GM21717 (cell line): ENCODE measurements around the gene PTPRD.

ENCODE experiments used
- ATAC-seq: cut with Tn5 transposase; IDR thresholded peaks from one replicate; pipeline ENCODE4 v1.9.1; 2021; ENCODE audit warnings: mild to moderate bottlenecking, moderate library complexity; ENCODE audit not compliant: unreplicated experiment

The PTPRD gene

GRCh38 chr9:9246726-9247125 is 1366.1 kb downstream of the PTPRD start:
- no peak for ATAC-seq

- ATAC-seq: no peak
Observed at GRCh38 chr9:9231946-9232345, 1380.9 kb downstream of the PTPRD start.

- no peak for ATAC-seq
Observed at GRCh38 chr9:9229269-9229668, 1383.5 kb downstream of the PTPRD start.

GRCh38 chr9:9223175-9223574 is 1389.6 kb downstream of the PTPRD start:
- ATAC-seq: no peak

GRCh38 chr9:9222730-9223129 is 1390.1 kb downstream of the PTPRD start:
- ATAC-seq: no peak

- ATAC-seq: no peak
Observed at GRCh38 chr9:9216934-9217333, 1395.9 kb downstream of the PTPRD start.

GRCh38 chr9:9215050-9215449 is 1397.8 kb downstream of the PTPRD start:
- no peak for ATAC-seq

- no peak for ATAC-seq
Observed at GRCh38 chr9:9214066-9214465, 1398.7 kb downstream of the PTPRD start.

- ATAC-seq: no peak
Observed at GRCh38 chr9:9212963-9213362, 1399.8 kb downstream of the PTPRD start.

GRCh38 chr9:9202276-9202675 is 1410.5 kb downstream of the PTPRD start:
- no peak for ATAC-seq

GRCh38 chr9:9186086-9186485 is 1426.7 kb downstream of the PTPRD start:
- ATAC-seq: no peak

GRCh38 chr9:9182431-9182830 is 1430.4 kb downstream of the PTPRD start:
- no peak for ATAC-seq

- ATAC-seq: no peak
Observed at GRCh38 chr9:9177081-9177480, 1435.7 kb downstream of the PTPRD start.

GRCh38 chr9:9174358-9174757 is 1438.4 kb downstream of the PTPRD start:
- no peak for ATAC-seq

- ATAC-seq: no peak
Observed at GRCh38 chr9:9173264-9173663, 1439.5 kb downstream of the PTPRD start.

- ATAC-seq: no peak
Observed at GRCh38 chr9:9170439-9171134, 1442.2 kb downstream of the PTPRD start.

GRCh38 chr9:9142001-9142400 is 1470.8 kb downstream of the PTPRD start:
- no peak for ATAC-seq

- ATAC-seq: no peak
Observed at GRCh38 chr9:9133526-9133925, 1479.3 kb downstream of the PTPRD start.

GRCh38 chr9:9124616-9125015 is 1488.2 kb downstream of the PTPRD start:
- no peak for ATAC-seq

GRCh38 chr9:9122230-9122875 is 1490.4 kb downstream of the PTPRD start:
- ATAC-seq: no peak

- no peak for ATAC-seq
Observed at GRCh38 chr9:9117866-9118265, 1494.9 kb downstream of the PTPRD start.

GRCh38 chr9:9112001-9112720 is 1500.6 kb downstream of the PTPRD start:
- ATAC-seq: no peak
